GM12801 (cell line): ENCODE measurements around the gene B4GALT2.

Experiments used
- TF ChIP-seq, protein P1 (sequence below): IDR thresholded peaks from one replicate; pipeline ENCODE4 v1.5.1; 2011; ENCODE audit warnings: control low read depth; ENCODE audit not compliant: insufficient read length; ENCODE audit errors: extremely low read depth

Gene B4GALT2

DNA sequence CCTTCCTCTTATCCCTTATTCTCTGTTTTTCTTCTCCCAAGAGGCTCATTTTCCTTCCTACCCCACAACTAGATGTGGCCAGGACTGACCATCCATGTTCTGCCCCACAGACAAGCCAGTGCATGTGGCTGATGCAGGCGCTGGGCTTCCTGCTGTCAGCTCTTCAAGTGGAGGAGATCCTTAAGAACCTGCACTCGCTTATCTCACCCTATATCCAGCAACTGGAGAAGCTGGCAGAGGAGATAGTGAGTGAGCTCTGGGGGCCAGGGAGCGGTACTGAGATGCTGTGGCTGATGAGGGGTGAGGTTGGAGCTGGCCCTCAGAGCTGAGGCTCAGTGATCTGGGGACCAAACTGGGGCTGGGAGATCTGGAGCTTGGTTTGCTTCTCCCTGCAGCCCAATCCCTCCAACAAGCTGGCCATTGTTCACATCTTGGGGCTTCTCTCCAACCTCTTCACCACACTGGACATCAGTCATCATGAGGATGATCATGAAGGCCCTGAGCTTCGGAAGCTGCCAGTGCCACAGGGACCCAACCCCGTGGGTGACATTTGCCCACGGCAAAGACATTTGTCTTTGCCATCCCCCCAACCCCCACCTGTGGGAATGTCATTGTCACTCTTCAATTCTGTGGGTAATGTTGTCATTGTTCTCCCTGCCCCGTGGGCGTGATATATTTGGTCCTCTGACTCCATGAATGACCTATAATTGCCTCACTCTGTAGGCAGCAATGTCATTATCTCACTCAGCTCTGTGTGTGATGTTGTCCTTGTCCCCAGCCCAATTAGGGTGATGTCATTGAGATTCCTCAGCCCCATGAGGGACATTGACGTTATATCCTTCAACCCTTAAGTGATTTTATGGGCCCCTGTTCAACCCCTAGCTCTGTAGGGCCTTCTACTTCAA lies 20.4 kb upstream of the B4GALT2 start:
- TF ChIP-seq, protein P1, sequence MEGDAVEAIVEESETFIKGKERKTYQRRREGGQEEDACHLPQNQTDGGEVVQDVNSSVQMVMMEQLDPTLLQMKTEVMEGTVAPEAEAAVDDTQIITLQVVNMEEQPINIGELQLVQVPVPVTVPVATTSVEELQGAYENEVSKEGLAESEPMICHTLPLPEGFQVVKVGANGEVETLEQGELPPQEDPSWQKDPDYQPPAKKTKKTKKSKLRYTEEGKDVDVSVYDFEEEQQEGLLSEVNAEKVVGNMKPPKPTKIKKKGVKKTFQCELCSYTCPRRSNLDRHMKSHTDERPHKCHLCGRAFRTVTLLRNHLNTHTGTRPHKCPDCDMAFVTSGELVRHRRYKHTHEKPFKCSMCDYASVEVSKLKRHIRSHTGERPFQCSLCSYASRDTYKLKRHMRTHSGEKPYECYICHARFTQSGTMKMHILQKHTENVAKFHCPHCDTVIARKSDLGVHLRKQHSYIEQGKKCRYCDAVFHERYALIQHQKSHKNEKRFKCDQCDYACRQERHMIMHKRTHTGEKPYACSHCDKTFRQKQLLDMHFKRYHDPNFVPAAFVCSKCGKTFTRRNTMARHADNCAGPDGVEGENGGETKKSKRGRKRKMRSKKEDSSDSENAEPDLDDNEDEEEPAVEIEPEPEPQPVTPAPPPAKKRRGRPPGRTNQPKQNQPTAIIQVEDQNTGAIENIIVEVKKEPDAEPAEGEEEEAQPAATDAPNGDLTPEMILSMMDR, result no peak

DNA sequence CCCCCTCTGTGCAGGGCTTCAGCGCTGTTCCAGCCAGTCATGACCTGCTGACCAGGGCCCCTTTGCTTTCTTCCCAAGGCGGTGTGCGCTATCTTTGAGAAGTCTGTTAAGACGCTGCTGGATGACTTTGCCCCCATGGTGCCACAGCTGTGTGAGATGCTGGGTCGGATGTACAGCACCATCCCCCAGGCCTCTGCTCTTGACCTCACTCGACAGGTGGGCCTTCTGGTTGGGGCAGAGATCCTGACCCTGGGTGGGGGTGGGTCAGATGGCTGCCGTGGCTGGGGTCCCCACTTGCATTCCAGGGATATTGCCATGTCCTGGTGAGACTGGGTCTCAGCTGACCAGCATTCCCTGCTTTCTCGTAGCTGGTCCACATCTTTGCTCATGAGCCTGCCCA lies 18.2 kb upstream of the B4GALT2 start:
- TF ChIP-seq, protein P1, result no peak

DNA sequence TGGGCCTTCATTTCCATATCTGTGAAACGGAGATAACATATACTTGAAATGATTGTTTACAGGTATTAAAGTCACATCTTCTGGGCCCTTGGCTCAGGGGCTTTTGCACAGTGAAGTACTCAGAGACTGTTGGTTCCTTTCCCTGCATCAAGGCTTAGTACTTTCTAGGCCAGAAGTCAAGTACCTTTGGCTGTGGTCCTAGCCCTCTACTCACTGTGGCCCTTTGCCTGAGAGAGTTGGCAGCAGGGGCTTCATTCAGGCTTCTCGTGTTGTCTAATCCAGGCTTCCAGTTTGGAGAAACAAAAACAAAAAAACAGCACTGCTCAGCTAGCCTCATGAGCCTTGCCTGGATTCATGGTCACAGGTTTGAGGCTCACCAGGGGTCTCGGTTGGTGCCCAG lies 17.3 kb upstream of the B4GALT2 start:
- TF ChIP-seq, protein P1, result no peak

DNA sequence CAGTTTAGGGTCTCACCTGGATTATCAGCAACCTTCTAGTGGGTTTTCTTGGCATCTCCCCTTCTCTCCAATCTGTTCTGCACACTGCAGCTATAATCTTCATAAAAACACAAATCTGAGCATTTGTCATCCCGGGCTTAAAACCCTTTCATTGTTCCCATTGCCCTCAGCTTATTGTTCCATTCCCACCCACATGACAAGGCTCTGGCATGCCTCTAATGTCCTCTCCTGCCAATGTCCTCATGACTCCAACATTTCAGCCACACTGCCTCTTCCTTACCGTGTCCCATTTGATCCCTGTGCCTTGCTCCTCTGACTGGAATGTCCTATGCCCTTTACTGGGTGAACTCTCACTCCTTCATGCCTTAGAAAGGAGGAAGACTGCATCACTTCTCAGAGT lies 16.7 kb upstream of the B4GALT2 start:
- TF ChIP-seq, protein P1, result no peak

DNA sequence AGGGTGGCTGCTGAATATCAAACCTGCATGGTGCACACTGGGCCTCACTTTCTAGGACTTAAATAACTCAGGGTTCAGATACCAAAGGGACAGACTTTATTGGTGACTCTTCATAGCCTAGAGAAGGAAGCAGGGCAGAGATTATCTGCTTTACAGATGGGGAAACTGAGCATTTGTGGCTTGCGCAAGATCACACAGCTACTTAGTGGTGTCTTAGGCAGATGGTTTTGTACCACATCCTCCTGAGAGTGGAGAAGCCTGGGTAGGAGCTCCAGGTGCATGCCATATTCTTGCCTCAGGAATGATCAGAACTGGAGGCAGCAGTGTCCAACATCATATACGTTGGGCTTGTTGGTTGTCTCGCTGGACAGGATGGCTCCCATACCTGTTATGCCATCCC lies 16.0 kb upstream of the B4GALT2 start:
- TF ChIP-seq, protein P1, result no peak

DNA sequence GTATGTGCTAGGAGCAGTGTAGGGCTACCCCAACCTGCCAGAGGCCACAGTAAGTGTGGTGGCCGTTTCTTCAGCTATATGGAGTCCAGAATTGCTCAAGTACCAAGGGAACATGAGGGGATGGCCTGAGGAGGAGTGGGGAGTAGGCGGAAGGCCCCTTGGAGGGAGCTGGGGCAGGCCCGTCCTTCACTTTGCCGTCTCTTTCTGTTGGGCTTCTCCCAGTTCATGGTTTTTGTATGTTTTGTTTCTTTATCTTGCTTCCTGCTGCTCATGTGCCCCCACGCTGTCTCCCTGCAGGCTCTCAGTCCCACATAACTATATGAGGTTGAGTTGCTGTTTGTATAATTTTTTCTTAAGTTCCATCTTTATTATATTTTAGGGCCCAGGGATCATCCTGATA lies 15.1 kb upstream of the B4GALT2 start:
- TF ChIP-seq, protein P1, result no peak

DNA sequence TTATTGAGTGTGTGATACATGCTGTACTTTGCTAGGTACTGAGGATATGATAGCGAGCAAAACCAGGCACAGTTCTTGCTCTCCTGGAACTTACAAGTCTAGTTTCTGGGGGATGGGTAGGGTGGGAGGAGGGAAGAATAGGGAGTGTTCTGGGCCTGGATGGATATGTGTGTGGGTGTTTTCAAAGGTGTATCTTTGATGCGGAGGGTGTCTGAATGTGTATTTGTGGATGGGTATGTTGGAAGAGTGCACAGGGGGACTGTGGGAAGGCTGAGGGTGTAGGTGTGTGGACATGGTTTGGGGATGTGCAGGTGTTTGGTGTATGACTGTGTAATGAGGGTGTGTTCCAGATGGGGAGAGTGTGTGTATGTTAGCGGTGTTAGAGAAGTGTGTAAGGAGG lies 13.7 kb upstream of the B4GALT2 start:
- TF ChIP-seq, protein P1, result no peak
